ENCODE measurements around the gene GFI1B.

GRCh38 chr9:133003071-133003461 is 24.6 kb downstream of the GFI1B start:
- TF ChIP-seq, protein P1, sequence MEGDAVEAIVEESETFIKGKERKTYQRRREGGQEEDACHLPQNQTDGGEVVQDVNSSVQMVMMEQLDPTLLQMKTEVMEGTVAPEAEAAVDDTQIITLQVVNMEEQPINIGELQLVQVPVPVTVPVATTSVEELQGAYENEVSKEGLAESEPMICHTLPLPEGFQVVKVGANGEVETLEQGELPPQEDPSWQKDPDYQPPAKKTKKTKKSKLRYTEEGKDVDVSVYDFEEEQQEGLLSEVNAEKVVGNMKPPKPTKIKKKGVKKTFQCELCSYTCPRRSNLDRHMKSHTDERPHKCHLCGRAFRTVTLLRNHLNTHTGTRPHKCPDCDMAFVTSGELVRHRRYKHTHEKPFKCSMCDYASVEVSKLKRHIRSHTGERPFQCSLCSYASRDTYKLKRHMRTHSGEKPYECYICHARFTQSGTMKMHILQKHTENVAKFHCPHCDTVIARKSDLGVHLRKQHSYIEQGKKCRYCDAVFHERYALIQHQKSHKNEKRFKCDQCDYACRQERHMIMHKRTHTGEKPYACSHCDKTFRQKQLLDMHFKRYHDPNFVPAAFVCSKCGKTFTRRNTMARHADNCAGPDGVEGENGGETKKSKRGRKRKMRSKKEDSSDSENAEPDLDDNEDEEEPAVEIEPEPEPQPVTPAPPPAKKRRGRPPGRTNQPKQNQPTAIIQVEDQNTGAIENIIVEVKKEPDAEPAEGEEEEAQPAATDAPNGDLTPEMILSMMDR (IDR thresholded peaks at IDR 0.05; ENCODE audit: low read depth, low read length, missing input control) = no peak
- TF ChIP-seq TAF1 (conservative IDR thresholded peaks at IDR 0.05) (no peak), HNF4G (IDR thresholded peaks at IDR 0.05) (no peak), REST (IDR thresholded peaks at IDR 0.05) (no peak), NR2F2 (IDR thresholded peaks at IDR 0.05) (no peak)
- TF ChIP-seq, protein P2, sequence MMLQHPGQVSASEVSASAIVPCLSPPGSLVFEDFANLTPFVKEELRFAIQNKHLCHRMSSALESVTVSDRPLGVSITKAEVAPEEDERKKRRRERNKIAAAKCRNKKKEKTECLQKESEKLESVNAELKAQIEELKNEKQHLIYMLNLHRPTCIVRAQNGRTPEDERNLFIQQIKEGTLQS (IDR thresholded peaks at IDR 0.05) = no peak
